DMS53 (cell line): ENCODE measurements around the gene SPINK5.
"Not testable (repeated sequence)": the region's sequence is repeated elsewhere in the genome, so short reads cannot be mapped to it uniquely, and the experiment has no call there.

Source experiments
- DNase-seq: peaks from one replicate; lab custom pipeline; 2025; lab: John Stamatoyannopoulos, UW

The SPINK5 gene, protein sequence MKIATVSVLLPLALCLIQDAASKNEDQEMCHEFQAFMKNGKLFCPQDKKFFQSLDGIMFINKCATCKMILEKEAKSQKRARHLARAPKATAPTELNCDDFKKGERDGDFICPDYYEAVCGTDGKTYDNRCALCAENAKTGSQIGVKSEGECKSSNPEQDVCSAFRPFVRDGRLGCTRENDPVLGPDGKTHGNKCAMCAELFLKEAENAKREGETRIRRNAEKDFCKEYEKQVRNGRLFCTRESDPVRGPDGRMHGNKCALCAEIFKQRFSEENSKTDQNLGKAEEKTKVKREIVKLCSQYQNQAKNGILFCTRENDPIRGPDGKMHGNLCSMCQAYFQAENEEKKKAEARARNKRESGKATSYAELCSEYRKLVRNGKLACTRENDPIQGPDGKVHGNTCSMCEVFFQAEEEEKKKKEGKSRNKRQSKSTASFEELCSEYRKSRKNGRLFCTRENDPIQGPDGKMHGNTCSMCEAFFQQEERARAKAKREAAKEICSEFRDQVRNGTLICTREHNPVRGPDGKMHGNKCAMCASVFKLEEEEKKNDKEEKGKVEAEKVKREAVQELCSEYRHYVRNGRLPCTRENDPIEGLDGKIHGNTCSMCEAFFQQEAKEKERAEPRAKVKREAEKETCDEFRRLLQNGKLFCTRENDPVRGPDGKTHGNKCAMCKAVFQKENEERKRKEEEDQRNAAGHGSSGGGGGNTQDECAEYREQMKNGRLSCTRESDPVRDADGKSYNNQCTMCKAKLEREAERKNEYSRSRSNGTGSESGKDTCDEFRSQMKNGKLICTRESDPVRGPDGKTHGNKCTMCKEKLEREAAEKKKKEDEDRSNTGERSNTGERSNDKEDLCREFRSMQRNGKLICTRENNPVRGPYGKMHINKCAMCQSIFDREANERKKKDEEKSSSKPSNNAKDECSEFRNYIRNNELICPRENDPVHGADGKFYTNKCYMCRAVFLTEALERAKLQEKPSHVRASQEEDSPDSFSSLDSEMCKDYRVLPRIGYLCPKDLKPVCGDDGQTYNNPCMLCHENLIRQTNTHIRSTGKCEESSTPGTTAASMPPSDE

GRCh38 chr5:148063861-148064260 is at the start of gene SPINK5:
Gene SPINK5 (plus strand): TSS chr5:148063980. CDS start chr5:148064045, 65 bp downstream.
- no peak for DNase-seq

DNA sequence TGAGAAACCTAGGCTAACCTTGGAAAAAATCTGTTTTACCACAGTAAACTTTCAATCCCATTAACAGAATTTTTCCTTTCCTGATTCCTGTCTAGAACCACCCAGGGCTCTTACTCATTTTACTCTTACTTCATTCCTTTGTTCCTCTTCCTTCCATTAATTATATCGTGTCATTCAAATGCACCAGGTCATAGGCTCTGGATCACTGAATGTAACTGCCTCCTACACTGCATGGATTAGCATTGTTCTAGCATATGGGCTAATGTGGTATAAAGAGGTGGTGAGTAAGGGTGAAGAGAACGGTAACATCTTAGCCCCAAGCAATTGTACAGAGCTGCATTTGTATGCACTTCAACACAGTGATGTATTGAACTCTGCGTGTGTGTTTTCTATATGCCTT is 49.5 kb upstream of the SPINK5 start:
- DNase-seq: no peak

DNA sequence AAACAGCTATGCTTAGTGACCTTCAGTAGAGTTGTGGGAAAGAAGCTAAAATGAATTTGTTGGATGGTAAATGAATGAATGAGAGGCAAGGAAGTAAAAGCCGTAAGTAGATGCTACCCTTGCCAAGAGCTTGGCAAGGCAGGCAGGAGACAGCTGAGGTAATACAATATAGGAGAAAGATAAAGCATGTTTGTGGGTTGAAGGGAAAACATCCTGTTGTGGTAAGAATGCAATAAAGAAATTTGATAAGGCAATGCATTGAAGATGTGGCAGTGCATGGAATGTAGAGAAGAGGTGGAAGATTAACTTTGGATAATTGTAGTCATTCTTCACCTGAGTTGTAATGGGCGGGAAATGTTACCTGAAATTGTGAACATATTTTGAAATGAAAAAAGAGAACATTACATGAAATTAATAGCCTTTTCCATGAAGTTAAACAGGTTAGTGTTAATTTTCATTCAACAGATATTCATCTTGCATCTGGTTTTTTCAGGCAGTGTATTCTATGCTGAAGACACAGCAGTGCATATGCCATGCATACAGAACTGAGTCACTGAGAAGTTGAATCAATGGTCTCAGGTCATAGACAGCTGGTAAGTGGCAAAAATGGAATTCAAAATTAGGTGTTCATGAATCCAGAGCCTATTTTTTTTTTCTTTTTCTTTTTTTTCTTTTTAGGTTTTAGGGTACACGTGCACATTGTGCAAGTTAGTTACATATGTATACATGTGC is 43.4 kb upstream of the SPINK5 start:
- DNase-seq: no peak

DNA sequence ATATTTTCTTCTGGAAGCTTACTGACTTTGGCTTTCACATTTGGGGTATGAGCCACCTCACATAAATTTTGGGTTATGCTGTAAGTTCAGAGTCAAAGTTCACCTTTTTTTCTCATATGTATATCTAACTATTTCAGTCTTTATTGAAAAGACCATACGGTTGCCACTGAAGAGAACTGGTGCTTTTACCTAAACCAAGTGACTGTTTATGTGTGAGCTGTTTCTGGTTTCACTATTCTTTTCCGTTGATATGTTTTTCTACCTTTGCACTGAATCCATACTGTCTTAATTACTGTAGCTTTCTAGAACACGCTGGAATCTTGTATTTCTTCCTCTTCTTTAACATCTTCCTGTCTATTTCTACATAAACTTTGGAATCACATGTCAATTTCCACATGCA is 36.3 kb upstream of the SPINK5 start:
- no peak for DNase-seq

DNA sequence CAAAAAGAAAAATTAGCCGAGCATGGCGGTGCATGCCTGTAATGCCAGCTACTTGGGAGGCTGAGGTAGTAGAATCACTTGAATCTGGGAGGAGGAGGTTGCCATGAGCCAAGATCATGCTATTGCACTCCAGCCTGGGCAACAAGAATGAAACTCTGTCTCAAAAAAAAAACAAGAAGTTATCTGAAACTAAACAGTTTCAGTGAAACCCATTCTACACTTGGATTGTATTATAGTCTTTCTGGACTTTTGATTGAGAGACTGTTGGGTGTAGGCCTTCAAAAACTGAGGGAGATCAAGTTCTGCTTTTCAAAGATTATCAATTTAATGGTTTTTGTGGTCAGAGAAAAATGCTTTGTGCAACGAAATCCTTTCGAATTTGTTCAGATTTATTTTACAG is 34.6 kb upstream of the SPINK5 start:
- no peak for DNase-seq

GRCh38 chr5:148033134-148033533 is 30.6 kb upstream of the SPINK5 start:
- peak; percentile 52 for DNase-seq

GRCh38 chr5:148035676-148036075 is 28.1 kb upstream of the SPINK5 start:
- DNase-seq: no peak

- DNase-seq: no peak
Observed at GRCh38 chr5:148042881-148043280, 20.9 kb upstream of the SPINK5 start.

- DNase-seq: no peak
Observed at GRCh38 chr5:148043705-148044104, 20.1 kb upstream of the SPINK5 start.

DNA sequence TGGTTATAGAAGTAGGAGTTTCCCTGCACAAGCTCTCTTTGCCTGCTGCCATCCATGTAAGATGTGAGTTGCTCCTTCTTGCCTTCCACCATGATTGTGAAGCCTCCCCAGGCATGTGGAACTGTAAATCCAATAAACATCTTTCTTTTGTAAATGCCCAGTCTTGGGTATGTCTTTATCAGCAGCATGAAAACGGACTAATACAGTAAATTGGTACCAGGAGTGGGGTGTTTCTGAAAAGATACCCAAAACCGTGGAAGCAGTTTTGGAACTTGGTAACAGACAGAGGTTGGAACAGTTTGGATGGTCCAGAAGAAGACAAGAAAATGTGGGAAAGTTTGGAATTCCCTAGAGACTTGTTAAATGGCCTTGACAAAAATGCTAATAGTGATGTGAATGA is 8.6 kb upstream of the SPINK5 start:
- not testable (repeated sequence) for DNase-seq

- peak; percentile 24 for DNase-seq
Observed at GRCh38 chr5:148060309-148060708, 3.5 kb upstream of the SPINK5 start.

- no peak for DNase-seq
Observed at GRCh38 chr5:148060881-148061280, 2.9 kb upstream of the SPINK5 start.

GRCh38 chr5:148070621-148071020 is 6.8 kb downstream of the SPINK5 start:
- DNase-seq: no peak

GRCh38 chr5:148072207-148072606 is 8.4 kb downstream of the SPINK5 start:
- no peak for DNase-seq

DNA sequence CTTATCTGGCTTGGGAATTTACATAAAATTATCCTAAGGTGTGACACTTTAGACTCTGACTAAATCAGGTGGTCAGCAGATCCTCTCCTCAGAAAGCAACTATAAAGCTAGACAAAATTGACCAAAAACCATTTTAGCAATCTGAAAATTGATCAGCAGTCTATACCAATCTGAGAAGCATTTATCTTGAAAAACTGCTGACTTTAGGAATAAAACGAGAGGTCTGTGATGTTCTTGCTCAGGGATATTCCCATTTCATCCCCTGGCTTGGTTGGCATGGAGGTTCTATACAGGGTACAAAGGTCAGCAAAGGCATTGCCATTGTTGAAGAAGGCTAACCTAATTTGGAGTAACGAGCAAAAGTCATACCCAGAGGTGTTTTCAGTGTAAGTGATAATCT is 11.7 kb downstream of the SPINK5 start:
- DNase-seq: no peak

DNA sequence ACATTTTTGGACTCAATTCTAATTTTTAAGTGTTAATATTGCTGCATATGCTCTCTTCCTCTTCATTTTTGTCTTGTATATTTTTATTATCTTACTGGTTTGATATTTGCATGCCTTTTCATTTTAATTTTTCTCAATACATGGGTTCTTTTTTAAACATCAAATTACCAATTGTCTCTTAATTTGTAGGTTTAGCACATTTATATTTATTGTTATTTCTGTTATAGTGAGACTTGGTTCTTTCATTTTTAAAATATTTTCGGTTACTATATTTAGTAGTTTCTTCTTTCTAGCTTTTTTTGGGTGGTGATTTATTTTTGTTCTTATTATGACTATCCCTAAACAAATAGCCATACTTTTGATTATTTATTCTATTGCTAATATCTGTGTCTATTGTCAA is 19.4 kb downstream of the SPINK5 start:
- DNase-seq: no peak

DNA sequence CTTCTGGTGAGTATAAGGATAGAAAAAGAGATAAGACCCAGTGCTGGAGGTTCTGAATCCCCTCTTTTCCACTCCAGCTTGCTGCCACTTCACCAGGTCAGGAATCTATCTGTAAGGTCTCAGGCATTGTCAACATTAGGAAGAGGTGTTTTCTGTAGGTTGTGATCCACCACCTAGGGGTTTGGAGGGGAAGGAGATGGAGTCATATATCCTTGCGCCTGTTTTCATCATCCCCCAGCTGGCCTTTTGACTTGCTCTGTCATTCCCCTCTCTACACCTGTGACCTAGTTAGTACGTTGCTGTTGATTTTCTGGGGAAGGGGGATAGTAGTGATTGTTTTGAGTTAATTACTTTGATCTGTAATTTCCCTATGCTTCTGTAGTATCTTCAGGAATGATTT is 20.5 kb downstream of the SPINK5 start:
- DNase-seq: peak; percentile 21

GRCh38 chr5:148085310-148085709 is 21.5 kb downstream of the SPINK5 start:
- DNase-seq: no peak

- no peak for DNase-seq
Observed at GRCh38 chr5:148085977-148086705, 22.4 kb downstream of the SPINK5 start.

GRCh38 chr5:148090146-148090772 is 26.5 kb downstream of the SPINK5 start:
- no peak for DNase-seq

- no peak for DNase-seq
Observed at GRCh38 chr5:148090773-148091250, 27.0 kb downstream of the SPINK5 start.
